ENCODE results near the gene ABCB9.
A peak's percentile ranks its signal among the peaks of the same experiment; 100 is the strongest.
"Not testable (repeated sequence)": the region's sequence is repeated elsewhere in the genome, so short reads cannot be mapped to it uniquely, and the experiment has no call there.

Gene ABCB9

GRCh38 chr12:122893208-122894153 lies 72.8 kb downstream of the ABCB9 start:
- DNase-seq, result no peak

- not testable (repeated sequence) for DNase-seq
Observed at GRCh38 chr12:122892724-122893123, 73.5 kb downstream of the ABCB9 start.

- DNase-seq, result no peak
Observed at GRCh38 chr12:122891661-122892525, 74.4 kb downstream of the ABCB9 start.

- DNase-seq, result no peak
Observed at GRCh38 chr12:122889761-122890520, 76.3 kb downstream of the ABCB9 start.

GRCh38 chr12:122888232-122888752 lies 78.0 kb downstream of the ABCB9 start:
- peak; percentile 62 for DNase-seq

- no peak for DNase-seq
Observed at GRCh38 chr12:122887819-122888212, 78.4 kb downstream of the ABCB9 start.

- DNase-seq, result no peak
Observed at GRCh38 chr12:122886851-122887818, 79.1 kb downstream of the ABCB9 start.

- DNase-seq, result no peak
Observed at GRCh38 chr12:122886161-122886560, 80.1 kb downstream of the ABCB9 start.

GRCh38 chr12:122884860-122885259 lies 81.4 kb downstream of the ABCB9 start:
- DNase-seq, result no peak

- no peak for DNase-seq
Observed at GRCh38 chr12:122884091-122884826, 82.0 kb downstream of the ABCB9 start.

GRCh38 chr12:122882908-122883558 lies 83.2 kb downstream of the ABCB9 start:
- no peak for DNase-seq

- no peak for DNase-seq
Observed at GRCh38 chr12:122880668-122881067, 85.6 kb downstream of the ABCB9 start.

- DNase-seq, result no peak
Observed at GRCh38 chr12:122880155-122880667, 86.1 kb downstream of the ABCB9 start.

Data from T-helper 9 cell (primary cell).